ENCODE results near the gene WDPCP. TPM values are rescaled to one million over a fixed set of nuclear protein-coding genes. Genes with fewer than 3 reads are reported as not detected.

Gene WDPCP
- total and polyA plus RNA-seq, 2 of the 4 experiments (the other 2 are of a cell fraction): 2.2 to 10.2 TPM

GRCh38 chr2:63092401-63092800 is 495.9 kb downstream of the WDPCP start:
- ChIA-PET CTCF (no interaction called here), POLR2A (ENCODE audit: unreplicated experiment) (no interaction called here)
- no peaks in the 10 kb centered on the region for H3K9me3 ChIP-seq (ENCODE audit: control insufficient read depth, insufficient read depth, low read length)
- H3K4me1 ChIP-seq (ENCODE audit: control insufficient read depth, insufficient read depth, low read length): no peaks in the 10 kb centered on the region
- no peak overlapping the region for H2BK120ac ChIP-seq (ENCODE audit: low read depth, low read length)
- H2AFZ ChIP-seq (replicated peaks; ENCODE audit: low read length, poor library complexity): no peak overlapping the region
- intact Hi-C loops (cut with micrococcal nuclease): no loop called here
- H2BK15ac ChIP-seq (ENCODE audit: low read depth, low read length): no peak overlapping the region
- H3K14ac ChIP-seq (replicated peaks; ENCODE audit: low read depth, low read length): no peak overlapping the region
- no peaks in the 10 kb centered on the region for H4K20me1 ChIP-seq (ENCODE audit: insufficient read depth, low read length)
- no peak overlapping the region for H3K4me2 ChIP-seq (ENCODE audit: low read depth, low read length)
- H2BK5ac ChIP-seq (ENCODE audit: low read depth, low read length, poor library complexity, severe bottlenecking): no peak overlapping the region
- no peak overlapping the region for H4K5ac ChIP-seq (ENCODE audit: low read depth, low read length)
- H3K27ac ChIP-seq (ENCODE audit: insufficient read depth, low read length): no peak overlapping the region
- H4K8ac ChIP-seq (ENCODE audit: low read depth in 2 of 2, low read length in 2 of 2): no peak overlapping the region
- in situ Hi-C loops (cut with MboI; ENCODE audit: low sequenced_read_pairs): no loop called here
- H4K91ac ChIP-seq (ENCODE audit: insufficient read depth, low read depth, low read length): no peak overlapping the region
- H2BK20ac ChIP-seq (ENCODE audit: low read depth, low read length): no peak overlapping the region
- 100% methylated on average over 1 of the region's 1 CpG; no CpG with 5 or more reads in 1 of the 2 experiments for WGBS, 2 experiments (ENCODE audit: extremely low coverage in 2 of 2, insufficient read length in 1 of 2)
- 0 out of 2 replicates have a peak, but pooled peaks cover 1% of the 10 kb centered on the region for H3K27me3 ChIP-seq (ENCODE audit: control insufficient read depth, insufficient read depth, low read length)
- H3K18ac ChIP-seq (ENCODE audit: low read depth, low read length): no peak overlapping the region
- dilution Hi-C loops (cut with HindIII; ENCODE audit: low sequenced_read_pairs, unreplicated experiment): no loop called here
- H2AK9ac ChIP-seq (replicated peaks; ENCODE audit: low read depth, low read length, poor library complexity): no peak overlapping the region
- H3K9ac ChIP-seq (ENCODE audit: low read depth, low read length): no peak overlapping the region
- no peaks in the 10 kb centered on the region for H3K36me3 ChIP-seq (ENCODE audit: control insufficient read depth, insufficient read depth, low read length)
- TF ChIP-seq ELK1 (IDR thresholded peaks at IDR 0.05; ENCODE audit: borderline replicate concordance, low read depth, low read length): no peak
- no peak overlapping the region for H3K23ac ChIP-seq (ENCODE audit: low read depth, low read length)
- no peak overlapping the region for H3K4me3 ChIP-seq (ENCODE audit: insufficient read depth, low read depth, low read length)
- ATAC-seq (ENCODE audit: low read depth) (no peak), DNase-seq (no peak)
- H3K56ac ChIP-seq (ENCODE audit: extremely low read depth, insufficient read depth, low read length): no peak overlapping the region
- BruUV-seq (replicated peaks): no TSS peak
- no peak overlapping the region for H2AK5ac ChIP-seq (ENCODE audit: low read depth, low read length)
- no peaks in the 10 kb centered on the region for H3K9me1 ChIP-seq (ENCODE audit: insufficient read depth, low read length)
- H3K4ac ChIP-seq (ENCODE audit: low read depth, low read length): no peak overlapping the region
- H3K79me1 ChIP-seq (ENCODE audit: low read depth in 1 of 2, low read length in 2 of 2): no peaks in the 10 kb centered on the region

Data from IMR-90 (cell line).